GM19452 (cell line): ENCODE data around the gene SESTD1.
"Not testable (repeated sequence)": the region's sequence is repeated elsewhere in the genome, so short reads cannot be mapped to it uniquely, and the experiment has no call there.

Experiments used
- ATAC-seq: cut with Tn5 transposase; IDR thresholded peaks from one replicate; pipeline ENCODE4 v1.9.1; 2021; ENCODE audit not compliant: unreplicated experiment

SESTD1 gene

DNA sequence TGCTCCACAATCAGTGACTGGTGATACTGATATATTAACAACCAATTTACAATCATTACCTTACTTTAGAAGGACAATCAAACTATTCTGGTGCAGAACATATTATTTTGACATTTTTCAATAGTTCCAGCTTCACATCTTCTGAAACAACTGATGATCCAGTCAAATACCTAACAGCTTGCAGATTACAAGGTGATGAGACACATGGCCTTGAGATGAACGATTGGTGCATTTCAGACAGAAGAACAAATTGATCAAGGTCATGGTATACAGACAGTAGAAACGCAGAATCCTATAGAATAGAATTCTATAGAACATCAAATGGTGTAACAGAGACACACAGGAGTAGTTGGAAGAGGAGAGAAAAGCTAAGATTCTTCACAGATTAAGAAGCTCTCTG lies 24.8 kb downstream of the SESTD1 start:
- no peak for ATAC-seq

DNA sequence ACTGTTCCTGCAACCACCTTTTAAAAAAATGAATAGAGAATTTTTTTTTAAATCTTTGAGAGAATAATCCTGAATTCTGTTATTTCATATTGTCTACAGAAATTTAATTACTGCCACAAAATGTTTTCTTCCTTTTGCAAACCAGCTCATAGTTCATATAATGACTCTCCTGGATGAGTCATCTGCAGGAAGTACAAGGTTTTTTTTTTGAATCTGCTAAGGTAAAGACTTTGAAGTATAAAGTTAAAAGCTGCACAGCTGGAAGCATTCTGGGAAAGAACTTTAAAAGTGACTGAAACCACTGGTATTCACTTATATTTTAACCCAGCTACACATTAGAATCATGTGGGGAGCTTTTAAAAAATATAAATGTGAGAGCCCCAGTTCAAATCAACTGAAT lies 25.4 kb downstream of the SESTD1 start:
- peak; percentile 68 for ATAC-seq

DNA sequence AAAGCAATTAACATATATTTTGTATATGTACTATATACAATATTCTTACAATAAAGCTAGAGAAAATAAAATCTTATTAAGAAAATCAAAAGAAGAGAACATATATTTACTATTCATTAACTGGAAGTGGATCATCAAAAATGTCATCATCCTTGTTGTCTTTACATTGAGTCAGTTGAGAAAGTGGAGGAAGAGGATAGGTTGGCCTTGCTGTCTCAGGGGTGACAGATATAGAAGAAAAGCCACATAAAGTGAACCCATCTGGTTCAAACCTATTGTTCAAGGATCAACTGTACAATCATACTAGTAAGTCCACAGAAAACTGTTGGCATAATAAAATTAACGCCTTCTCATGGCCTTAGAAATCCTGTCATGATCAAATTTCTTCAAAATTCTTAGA lies 26.6 kb downstream of the SESTD1 start:
- no peak for ATAC-seq

DNA sequence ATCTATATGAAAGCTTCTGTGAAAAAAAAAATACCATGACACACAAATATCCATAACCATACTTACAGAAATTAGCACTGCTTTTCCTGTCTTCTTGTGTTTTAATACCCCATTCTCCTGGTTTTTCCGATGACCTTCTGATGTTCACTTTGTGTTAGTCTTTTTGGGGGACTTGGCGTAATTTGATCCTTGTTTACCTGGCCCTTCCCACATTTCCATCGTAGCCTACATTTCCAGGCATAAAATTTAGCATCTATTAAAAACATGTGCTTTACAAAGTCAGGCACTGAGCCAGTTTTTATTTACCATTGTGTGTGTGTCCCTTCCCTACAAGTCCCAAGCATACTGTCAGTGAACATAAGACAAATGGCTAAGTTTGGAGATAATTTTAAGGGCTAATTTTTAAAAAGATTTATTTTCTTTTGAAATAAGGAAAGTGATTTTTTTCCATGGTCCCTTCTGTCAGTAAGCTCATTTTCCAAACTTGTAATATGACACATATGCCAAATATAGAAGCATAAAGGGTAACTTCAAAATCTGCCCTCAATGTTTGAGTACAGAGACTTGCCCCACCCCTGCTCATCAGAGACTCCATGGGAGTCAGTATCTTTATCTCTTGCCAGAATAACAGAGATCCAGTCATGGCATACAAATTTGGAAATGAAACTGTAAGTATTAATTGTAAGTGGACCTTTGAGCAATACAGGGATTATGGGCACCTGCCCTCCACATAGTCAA lies 27.3 kb downstream of the SESTD1 start:
- ATAC-seq = no peak

DNA sequence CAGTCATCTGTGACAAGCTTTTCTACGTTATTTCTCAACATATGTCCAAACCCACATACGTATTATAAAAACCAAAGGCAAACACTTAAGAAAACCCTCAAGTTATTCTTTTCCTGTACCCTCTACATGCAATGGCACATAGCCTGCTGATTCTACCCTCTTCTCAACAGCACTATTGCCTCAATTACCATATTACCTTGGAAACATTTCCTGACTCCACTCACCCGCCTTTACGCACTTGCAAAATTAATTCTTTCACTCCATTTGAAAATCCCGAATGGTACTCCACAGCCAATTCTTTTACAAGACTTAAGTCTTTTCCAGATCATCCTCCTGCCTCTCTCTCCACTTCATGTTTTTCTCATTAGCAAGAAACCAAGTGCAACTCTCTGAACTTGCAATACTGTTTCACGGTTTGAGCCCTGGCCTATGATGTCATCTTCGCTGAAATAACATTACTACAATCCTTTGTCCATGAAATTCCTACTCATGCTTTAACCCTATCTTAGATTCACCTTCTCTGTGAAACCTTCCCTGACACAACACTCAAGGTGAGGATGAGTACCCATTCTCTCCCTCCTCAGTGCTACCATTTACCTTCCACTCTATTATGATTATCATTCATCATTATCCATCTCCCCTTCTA lies 29.0 kb downstream of the SESTD1 start:
- no peak for ATAC-seq

DNA sequence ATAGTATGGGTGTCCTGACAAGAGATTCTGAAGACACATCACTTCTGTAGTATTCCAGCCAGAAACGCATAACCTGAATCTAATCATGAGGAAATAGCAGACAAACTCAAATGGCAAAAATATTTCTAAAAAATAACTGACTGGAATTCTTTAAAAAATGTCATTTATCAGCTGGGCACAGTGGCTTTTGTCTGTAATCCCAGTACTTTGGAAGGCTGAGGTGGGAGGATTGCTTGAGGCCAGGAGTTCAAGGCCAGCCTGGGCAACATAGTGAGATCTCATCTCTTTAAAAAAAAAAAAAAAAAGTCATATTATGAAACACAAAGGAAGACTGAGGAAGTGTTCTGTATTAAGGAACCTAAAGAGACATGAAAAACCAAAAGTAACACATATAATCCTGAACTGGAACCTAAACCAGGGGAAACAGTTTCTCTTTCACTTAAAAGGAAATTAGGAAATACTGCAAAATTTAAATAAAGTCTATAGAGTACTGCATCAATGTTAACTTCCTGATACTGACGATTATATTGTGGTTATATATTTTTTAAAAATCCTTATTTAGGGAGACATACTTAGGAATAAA lies 29.9 kb downstream of the SESTD1 start:
- ATAC-seq = no peak

DNA sequence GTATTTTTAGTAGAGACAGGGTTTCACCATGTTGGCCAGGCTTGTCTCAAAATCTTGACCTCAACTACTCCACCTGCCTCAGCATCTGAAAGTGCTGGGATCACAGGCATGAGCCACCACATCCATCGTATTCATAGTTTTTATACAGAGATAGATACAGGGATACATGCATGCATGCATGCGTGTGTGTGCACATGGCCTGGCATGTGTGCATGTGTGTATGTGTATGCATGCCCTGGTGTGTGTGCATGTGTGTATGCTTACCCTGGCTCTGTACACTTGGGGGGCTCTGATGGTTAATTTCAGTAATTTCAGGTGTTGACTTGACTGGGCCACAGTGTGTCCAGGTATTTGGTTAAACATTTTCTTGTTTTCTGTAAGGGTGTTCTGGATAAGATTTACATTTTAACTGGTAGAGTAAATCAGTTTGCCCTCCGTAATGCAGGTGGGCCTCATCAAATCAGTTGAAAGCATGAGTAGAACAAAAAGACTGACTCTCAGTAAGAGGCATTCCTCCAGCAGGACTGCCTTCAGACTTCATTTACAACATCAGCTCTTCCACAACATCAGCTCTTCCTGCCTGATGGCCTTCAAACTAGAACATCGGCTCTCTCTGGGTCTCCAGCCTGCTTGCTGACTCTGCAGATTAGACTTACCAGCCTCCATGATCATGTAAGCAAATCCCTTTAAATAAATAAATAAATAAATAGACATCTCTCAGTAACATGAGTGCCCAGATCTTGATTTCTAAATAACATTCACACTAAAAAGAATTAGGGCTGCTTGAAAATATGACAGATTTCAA lies 30.8 kb downstream of the SESTD1 start:
- ATAC-seq = no peak

DNA sequence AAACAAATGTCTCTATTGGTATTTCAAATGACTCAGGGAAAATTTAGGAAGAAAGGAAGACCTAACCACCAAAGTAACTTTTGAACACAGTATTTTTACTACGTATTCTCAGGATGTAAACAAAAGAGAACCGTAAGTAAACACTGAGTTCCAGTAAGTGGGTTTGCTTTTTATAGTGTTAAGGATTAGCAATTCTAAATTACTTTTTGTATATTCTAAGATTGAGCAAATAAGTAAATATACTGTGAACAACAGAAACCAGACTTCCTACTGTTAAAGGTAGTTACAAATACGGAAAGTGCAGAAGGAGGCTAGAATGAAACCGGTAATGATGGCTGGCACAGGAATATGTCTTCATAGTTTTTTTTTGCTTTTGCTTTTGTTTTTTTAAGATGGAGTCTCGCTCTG lies 31.5 kb downstream of the SESTD1 start:
- no peak for ATAC-seq

DNA sequence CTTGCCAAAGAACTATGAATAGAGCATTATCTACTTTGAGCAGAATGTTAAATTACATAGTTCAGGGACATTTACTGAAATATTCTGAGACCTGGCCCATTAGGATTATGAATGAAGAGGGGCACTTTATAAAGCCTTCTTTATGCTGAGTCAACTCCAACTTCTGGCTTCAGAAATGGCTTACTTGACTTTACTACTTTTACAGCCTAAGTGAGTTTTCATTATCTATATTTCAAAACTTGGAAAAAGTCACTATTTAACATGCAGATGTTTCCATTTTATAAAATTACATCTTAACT lies 37.7 kb downstream of the SESTD1 start:
- no peak for ATAC-seq

DNA sequence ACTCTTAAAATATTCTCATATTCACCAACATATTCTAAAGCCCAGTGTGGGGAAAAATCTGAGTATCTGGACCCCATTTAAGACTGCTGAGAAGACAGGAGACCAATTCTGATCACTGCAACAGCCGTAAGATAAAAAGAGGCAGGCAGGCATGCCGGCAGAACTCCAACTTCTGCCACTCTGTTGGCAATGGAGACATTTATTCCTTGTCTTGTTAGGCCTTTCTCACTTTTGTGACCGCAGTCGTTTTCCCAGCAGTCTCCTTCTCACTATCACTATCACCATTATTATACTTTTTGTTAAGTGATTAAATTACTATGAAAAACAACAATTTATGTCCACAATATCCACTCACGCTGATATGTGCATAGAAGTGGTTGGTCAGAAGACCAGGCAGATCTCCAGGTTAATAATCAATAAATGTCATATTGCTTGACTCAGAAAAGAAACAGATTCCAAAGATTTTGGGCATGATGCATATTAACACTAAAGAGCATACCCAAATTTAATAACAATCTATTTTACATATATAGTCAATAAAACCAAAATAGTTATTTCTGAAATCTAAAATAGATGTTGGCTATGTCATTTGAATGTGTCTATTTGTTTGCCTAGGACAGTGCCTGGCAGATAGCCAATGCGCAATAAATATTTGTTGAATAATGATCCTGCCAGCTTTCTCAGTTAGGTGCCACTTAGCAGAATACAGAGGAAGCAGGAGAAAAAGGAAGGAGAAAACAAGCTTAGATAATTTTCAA lies 38.2 kb downstream of the SESTD1 start:
- no peak for ATAC-seq

DNA sequence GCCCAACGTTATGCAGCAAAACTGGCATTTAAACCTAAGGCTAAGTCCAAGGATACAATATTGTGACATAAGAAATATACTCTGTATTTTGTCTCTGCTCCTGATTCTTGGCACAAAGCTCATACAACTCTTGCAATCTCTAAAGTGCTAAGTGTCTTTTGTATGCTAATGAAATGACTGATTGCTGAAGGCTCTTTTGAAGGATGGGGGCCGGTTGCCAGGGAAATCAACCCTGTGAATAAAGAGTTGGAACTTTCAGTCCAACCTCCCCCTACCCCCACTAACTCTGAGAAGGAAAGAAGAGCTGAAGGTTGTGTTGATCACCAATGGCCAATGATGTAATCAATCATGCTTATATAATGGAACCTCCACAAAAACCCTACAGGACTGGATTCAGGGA lies 40.3 kb downstream of the SESTD1 start:
- ATAC-seq = no peak

DNA sequence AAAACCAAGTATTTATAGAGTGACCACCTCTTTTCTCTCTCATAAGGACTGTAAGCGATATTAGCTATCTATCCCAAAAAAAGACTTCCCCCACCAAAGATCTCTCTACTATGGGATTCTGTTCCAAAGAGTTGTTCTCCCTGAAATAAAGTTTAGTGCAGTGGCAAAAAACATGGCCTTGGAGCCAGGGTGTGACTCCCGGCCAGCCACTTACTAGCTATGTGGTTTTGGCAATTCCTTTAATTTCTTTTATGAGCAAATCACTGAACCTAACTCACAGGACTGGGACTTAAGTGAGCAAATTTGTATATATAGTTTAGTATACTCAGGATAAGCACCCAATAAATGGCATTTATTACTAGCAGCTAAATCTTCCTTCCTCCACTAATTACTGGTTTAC lies 42.6 kb downstream of the SESTD1 start:
- no peak for ATAC-seq

DNA sequence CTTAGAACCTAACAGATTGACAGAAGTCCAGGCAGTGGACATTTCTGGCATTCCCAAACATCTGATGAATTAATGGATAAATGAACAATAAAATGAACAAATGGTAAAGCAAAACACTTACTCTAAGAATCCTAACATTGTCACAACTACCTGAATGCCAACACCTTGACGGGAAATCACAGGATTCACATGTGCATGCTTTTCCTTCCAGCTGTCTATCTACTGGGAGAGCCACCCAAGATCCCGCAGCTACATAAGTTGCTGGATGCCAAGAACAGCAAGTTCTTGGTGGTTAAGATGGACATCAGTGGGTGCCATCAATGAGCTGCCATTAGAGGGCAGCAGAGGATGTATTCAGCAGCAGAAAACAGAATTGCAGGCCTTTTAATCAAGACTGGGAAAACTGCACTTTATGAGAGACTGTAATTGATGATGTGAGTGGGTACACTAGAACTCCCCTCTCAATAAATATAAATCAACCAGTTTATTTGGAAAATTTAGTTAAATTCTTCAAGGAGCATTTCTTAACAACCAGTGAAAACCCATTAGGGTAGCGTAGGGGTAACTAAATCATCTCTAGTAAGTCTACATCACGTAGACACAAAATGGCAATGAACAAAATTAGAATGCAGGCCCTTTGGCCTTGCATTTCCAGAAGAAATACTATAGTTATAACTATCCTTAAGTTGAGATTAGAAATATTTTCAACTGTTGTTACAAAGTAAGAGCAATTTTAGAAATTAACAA lies 45.6 kb downstream of the SESTD1 start:
- ATAC-seq = peak; percentile 80

DNA sequence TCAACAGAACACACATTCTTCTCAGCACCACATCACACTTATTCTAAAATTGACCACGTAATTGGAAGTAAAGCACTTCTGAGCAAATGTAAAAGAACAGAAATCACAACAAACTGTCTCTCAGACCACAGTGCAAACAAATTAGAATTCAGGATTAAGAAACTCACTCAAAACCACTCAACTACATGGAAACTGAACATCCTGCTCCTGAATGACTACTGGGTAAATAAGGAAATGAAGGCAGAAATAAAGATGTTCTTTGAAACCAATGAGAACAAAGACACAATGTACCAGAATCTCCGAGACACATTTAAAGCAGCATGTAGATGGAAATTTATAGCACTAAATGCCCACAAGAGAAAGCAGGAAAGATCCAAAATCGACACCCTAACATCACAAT lies 50.0 kb downstream of the SESTD1 start:
- ATAC-seq = not testable (repeated sequence)

DNA sequence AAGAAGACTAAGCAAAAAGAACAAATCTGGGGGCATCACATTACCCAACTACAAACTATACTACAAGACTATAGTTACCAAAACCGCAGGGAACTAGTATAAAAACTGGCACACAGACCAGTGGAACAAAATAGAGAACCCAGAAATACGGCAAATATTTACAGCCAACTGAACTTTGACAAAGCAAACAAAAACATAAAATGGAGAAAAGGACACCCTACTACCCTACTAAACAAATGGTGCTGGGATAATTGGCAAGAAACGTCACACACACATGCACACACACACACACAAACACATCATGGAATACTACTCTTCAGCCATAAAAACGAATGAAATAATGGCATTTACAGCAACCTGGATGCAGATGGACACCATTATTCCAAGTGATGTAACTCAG lies 53.3 kb downstream of the SESTD1 start:
- ATAC-seq = no peak

DNA sequence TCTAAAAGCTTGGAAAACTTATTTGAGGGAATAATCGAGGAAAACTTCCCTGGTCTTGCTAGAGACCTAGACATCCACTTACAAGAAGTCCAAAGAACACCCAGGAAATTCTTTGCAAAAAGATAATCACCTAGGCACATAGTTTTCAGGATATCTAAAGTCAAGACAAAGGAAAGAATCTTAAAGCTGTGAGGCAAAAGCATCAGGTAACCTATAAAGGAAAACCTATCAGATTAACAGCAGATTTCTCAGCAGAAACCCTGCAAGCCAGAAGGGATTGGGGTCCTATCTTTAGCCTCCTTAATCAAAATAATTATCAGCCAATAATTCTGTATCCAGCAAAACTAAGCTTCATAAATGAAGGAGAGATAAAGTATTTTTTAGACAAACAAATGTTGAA lies 56.4 kb downstream of the SESTD1 start:
- not testable (repeated sequence) for ATAC-seq

DNA sequence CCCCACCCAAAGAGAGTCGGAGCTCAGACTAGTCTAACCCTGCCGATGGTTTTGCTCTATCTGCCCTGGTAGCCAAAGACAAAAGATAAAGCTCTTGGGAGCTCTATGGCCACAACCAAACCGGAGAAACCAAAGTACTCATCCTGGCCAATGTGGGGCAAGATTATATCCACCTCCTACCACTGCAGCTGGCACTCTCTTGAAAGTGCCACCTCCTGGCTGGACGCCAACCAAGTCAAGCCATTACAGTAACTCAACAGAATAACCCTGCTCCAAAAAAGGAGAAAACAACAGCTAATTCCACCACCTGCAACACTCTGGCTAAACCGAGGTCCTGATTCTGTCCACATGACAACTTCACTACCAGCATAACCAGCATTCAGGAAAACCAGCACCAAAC lies 57.6 kb downstream of the SESTD1 start:
- ATAC-seq = no peak

DNA sequence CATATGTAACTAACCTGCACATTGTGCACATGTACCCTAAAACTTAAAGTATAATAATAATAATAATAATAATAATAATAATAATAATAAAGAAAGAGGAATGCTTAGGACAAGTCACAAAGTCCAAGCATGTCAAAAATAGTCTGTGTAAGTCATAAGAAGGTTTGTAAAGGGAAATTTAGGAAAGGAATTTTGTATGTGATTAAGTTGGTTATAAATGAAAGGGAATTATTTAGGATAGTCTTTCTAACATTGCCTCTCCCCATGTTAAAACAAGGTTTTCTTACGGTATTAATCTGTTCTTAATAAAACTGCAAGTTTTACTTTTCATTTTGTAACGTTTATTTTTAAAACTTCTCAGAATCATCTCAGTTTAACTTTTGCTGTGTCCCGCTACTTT lies 62.8 kb downstream of the SESTD1 start:
- ATAC-seq = no peak

DNA sequence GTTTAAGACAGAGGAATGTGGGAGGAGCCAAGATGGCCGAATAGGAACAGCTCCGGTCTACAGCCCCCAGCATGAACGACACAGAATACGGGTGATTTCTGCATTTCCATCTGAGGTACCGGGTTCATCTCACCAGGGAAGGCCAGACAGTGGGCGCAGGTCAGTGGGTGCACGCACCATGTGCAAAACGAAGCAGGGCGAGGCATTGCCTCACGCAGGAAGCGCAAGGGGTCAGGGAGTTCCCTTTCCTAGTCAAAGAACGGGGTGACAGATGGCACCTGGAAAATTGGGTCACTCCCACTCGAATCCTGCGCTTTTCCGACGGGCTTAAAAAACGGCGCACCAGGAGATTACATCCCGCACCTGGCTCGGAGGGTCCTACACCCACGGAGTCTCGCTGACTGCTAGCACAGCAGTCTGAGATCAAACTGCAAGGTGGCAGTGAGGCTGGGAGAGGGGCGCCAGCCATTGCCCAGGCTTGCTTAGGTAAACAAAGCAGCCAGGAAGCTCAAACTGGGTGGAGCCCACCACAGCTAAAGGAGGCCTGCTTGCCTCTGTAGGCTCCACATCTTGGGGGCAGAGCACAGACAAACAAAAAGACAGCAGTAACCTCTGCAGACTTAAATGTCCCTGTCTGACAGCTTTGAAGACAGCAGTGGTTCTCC lies 68.6 kb downstream of the SESTD1 start:
- ATAC-seq = not testable (repeated sequence)

DNA sequence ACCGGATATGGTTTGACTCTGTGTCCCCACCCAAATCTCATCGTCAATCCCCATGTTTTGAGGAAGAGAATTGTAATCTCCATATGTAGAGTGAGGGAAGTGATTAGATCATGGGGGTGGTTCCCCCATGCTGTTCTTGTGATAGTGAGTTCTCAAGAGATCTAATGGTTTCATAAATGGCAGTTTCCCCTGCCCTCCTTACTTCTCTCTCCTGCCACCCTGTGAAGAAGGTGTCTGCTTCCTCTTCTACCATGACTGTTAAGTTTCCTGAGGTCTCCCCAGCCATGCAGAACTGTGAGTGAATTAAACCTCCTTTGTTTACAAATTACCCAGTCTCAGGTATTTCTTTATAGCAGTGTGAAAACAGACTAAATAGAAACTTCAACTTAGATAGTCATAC lies 69.5 kb downstream of the SESTD1 start:
- ATAC-seq = no peak
